ENCODE measurements around the gene ALG2. TPM values are rescaled to one million over a fixed set of nuclear protein-coding genes. Genes with fewer than 3 reads are reported as not detected.

Gene ALG2
- total RNA-seq, 1 donor from 2014 or later: 17.5 TPM

DNA sequence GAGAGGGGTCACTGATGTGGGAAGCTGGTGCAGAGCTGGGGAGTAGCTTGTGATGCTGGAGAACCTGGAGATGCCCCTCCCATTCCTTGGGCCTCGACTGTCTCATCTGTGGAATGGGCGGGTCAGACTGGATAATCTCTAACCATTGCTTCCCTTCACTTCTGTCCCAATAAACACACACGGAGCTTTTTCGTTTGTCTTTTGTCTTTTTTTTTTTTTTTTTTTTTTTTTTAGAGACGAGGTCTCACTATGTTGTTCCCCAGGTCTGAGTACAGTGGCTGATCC lies 36.5 kb downstream of the ALG2 start:
- Mint-ChIP-seq H3K27me3 (ENCODE audit: low read depth) (peaks cover 69% of the 10 kb centered on the region), H3K36me3 (ENCODE audit: low read depth) (no peaks in the 10 kb centered on the region), H3K27ac (ENCODE audit: unreplicated experiment) (no peak overlapping the region), H3K4me1 (peaks cover 7% of the 10 kb centered on the region), H3K9me3 (no peaks in the 10 kb centered on the region), H3K4me3 (no peak overlapping the region)
- TF ChIP-seq, protein P1, sequence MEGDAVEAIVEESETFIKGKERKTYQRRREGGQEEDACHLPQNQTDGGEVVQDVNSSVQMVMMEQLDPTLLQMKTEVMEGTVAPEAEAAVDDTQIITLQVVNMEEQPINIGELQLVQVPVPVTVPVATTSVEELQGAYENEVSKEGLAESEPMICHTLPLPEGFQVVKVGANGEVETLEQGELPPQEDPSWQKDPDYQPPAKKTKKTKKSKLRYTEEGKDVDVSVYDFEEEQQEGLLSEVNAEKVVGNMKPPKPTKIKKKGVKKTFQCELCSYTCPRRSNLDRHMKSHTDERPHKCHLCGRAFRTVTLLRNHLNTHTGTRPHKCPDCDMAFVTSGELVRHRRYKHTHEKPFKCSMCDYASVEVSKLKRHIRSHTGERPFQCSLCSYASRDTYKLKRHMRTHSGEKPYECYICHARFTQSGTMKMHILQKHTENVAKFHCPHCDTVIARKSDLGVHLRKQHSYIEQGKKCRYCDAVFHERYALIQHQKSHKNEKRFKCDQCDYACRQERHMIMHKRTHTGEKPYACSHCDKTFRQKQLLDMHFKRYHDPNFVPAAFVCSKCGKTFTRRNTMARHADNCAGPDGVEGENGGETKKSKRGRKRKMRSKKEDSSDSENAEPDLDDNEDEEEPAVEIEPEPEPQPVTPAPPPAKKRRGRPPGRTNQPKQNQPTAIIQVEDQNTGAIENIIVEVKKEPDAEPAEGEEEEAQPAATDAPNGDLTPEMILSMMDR (conservative IDR thresholded peaks at IDR 0.05): no peak
- no peak for DNase-seq (ENCODE audit: low read depth, low spot score)

DNA sequence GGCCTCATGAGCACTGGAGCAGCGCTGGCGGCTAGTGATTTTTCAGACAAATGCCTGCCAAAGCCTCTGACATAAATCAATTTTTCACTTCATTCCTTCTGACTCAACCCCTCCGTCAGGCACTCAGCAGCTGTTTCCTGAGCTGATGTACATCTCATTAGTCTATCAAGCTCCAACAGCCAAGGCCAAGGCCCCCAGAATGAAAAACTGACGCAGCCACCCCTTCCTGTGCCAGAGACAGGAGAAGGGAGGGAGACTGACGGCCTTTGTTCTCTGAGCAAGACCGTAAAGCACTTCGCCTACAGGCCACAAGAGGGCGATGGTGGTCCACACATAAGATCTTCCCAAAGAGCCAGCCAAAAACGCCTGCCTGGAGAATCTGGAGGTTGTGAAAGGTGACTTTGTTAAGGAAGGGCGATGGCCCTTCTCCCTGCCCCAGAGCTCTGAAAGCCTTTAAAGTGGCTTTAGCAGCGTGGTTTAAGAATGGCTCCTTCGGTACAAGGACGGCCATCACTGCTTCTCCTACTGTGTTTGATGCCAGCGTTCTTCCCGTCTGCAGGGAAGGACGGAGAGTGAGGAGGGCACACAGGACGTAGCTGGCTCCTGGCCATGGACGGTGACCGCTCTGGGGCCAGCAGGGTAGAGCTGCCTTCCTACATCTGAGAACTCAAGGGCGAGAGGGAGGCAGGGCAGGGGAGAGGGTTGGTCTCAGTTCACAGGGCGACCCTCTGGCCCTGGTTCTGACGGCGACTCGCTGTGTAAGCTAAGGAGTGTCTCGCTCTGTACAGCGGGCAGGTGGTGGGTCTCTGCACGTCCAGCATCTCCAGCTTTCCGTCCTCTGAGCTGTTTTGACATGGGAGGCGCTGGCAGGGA lies 37.0 kb downstream of the ALG2 start:
- TF ChIP-seq, protein P1 (conservative IDR thresholded peaks at IDR 0.05): peak; percentile 93
- Mint-ChIP-seq H3K36me3 (ENCODE audit: low read depth) (no peaks in the 10 kb centered on the region), H3K27ac (ENCODE audit: unreplicated experiment) (peak overlapping the region; percentile 93), H3K9me3 (no peaks in the 10 kb centered on the region), H3K4me1 (peaks cover 7% of the 10 kb centered on the region), H3K4me3 (no peak overlapping the region), H3K27me3 (ENCODE audit: low read depth) (peaks cover 71% of the 10 kb centered on the region)
- DNase-seq (ENCODE audit: low read depth, low spot score): peak; percentile 81

DNA sequence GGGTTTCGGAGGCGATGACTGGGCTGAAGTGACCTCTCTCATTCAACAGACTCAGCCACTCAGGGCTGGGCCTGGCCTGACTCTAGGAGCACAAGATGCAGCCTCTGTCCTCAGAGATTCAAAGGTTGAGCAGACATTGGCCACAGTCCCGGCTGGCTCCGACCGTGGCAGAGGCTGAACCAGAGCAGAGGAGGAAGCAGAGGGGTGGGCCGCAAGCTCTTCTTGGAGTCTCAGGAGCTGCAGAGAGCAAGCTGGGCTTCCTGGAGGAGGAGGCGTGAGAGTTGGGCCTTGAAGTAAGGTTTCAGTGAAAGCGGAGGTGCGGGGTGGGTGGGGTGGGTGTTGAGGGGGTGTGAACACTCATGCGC lies 37.6 kb downstream of the ALG2 start:
- Mint-ChIP-seq H3K4me1 (peaks cover 7% of the 10 kb centered on the region), H3K27me3 (ENCODE audit: low read depth) (peaks cover 71% of the 10 kb centered on the region), H3K4me3 (no peak overlapping the region), H3K36me3 (ENCODE audit: low read depth) (no peaks in the 10 kb centered on the region), H3K9me3 (no peaks in the 10 kb centered on the region), H3K27ac (ENCODE audit: unreplicated experiment) (no peak overlapping the region)
- TF ChIP-seq, protein P1 (conservative IDR thresholded peaks at IDR 0.05): no peak
- no peak for DNase-seq (ENCODE audit: low read depth, low spot score)

DNA sequence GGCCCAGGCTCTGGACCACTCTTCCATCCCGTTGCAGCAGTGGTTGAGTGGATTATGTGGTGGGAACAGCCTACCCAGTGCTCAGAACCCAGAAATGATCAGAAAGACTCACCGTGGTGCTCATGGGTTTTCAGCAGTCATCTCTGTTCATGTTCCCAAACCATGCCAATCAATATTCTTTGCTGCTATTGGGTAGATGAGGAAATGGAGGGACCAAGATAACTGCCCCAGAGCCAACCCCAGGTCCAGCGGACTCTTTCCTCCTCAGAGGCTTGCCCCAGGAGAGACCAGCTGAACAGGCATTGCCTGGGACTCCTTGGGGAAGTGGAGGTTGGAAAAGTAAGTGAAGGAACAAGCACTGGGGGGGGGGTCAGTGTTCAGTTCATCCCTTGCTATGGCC lies 38.1 kb downstream of the ALG2 start:
- H3K27ac Mint-ChIP-seq (ENCODE audit: unreplicated experiment): no peak overlapping the region
- TF ChIP-seq, protein P1 (conservative IDR thresholded peaks at IDR 0.05): no peak

DNA sequence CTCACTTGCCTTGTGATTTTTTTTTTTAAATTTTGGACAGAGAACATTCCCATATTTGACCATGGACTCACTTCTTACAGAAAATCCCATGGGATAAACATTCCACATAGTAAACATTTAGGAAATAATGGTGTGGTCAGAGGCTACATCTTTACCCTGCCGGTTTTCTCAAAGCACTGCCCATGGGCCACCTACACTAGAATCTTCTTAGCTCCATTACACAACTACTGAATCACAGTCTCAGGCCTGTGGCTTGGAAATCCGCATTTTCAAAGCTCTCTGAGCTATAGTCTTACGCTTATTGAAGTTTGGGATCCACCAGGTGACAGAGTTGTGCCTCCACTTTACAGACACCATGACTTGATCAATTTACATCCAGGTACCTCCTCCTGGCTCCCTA lies 39.4 kb downstream of the ALG2 start:
- H3K27ac Mint-ChIP-seq (ENCODE audit: unreplicated experiment): no peak overlapping the region

More for the DNA sequence above, 38.1 kb downstream of the ALG2 start:
- H3K4me3 Mint-ChIP-seq: no peak overlapping the region
- H3K36me3 Mint-ChIP-seq (ENCODE audit: low read depth): no peaks in the 10 kb centered on the region
- H3K4me1 Mint-ChIP-seq: peaks cover 7% of the 10 kb centered on the region
- H3K27me3 Mint-ChIP-seq (ENCODE audit: low read depth): peaks cover 72% of the 10 kb centered on the region
- no peak for DNase-seq (ENCODE audit: low read depth, low spot score)
- no peaks in the 10 kb centered on the region for H3K9me3 Mint-ChIP-seq

More for the DNA sequence above, 39.4 kb downstream of the ALG2 start:
- H3K4me3 Mint-ChIP-seq: no peak overlapping the region
- H3K9me3 Mint-ChIP-seq: no peaks in the 10 kb centered on the region
- peaks cover 72% of the 10 kb centered on the region for H3K27me3 Mint-ChIP-seq (ENCODE audit: low read depth)
- H3K4me1 Mint-ChIP-seq: peaks cover 7% of the 10 kb centered on the region
- no peak for DNase-seq (ENCODE audit: low read depth, low spot score)
- no peaks in the 10 kb centered on the region for H3K36me3 Mint-ChIP-seq (ENCODE audit: low read depth)
- TF ChIP-seq, protein P1 (conservative IDR thresholded peaks at IDR 0.05): no peak

Measured in neural crest cell (in vitro differentiated cells).